HG02763 (cell line): ENCODE data around the gene TM9SF2.

Source experiments
- ATAC-seq: cut with Tn5 transposase; IDR thresholded peaks from one replicate; pipeline ENCODE4 v1.9.1; 2021; ENCODE audit warnings: mild to moderate bottlenecking, moderate library complexity; ENCODE audit not compliant: unreplicated experiment

TM9SF2 gene

DNA sequence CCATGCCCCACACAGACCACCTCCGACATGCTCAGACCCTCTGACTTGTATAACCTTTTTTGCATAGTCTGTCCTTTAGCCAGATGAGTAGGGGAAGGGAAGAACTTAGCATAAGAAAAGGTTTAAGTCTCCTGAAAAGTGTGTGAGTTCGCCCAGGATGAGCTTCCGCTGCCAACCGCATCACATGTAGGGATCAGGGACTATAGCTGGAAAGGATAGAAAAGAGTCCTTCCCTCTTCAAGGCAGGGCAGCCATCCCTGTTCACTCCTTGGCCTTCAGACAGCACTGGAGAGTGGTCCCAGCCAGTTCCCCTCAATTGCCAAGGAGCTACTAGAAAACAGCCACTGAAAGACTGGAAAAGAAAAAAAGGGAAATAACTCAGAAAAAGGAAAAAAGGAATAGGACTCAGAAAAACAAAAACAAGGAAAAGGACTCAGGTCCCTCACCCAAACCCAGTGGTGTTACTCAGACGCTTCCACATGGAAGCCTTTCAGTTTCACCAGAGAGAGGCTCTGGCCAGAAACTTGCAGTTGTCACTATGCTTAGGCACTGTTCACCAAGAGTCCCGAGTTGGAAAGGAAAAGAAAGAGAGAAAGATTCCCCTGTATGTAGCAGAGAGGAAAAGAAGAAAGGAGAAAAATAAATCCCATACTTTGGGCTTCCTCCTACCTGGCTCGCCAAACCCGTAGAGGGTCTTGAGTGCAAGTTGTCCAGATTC is 5.6 kb upstream of the TM9SF2 start:
- no peak for ATAC-seq

GRCh38 chr13:99496184-99497142 is 4.8 kb upstream of the TM9SF2 start:
- peak; percentile 34 for ATAC-seq

DNA sequence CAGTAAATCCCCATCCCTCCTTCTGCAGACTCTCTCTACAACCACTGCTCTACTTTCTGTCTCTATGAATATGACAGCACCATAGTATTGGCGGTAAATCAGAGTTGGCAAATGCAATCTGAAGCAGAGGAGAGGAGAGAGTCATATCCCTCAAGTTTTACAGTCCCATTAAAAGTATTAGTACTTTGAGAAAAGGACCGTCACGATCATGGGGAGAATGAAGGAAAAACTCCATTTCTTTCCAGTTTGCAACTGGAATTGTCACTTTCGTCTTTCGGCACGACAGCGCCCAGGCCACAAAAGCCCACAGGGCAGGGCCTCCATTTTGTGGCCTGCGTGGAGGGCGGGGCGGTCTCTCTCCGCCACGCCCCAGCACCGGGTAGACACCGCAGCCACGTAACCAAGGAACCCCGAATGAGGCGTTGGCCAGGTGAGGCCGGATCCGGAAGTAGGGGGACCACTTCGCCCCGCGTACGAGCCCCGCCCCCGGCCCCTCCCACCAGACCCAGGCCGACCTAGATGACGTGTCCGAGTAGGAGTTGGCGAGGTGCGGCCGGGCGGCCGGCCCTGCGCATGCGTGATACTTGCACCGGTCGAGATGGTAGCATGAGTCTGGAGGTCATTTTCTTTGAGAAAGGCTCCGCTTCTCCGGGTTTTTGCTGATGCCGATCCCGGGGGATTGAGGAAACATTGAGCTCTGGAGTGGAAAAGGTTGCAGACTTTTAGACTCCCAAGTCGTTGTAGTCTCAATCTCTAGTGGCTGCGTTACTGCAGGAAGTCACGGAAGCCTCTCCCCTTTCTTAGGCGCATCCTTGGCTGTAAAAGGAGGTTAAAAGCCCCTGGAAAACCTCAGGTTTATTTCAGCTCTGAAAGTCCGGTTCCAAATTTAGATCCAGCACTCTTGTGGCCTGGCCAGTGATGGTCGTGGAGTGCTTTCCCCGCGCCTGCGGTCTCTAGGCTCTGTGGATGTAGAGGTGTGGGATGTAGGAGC is 2.8 kb upstream of the TM9SF2 start:
- ATAC-seq = peak; percentile 51

- ATAC-seq = no peak
These were observed 461 bp upstream of the TM9SF2 start for GRCh38 chr13:99500839-99501183.

- ATAC-seq = no peak
These were observed 603 bp downstream of the TM9SF2 start for GRCh38 chr13:99501848-99502301.

DNA sequence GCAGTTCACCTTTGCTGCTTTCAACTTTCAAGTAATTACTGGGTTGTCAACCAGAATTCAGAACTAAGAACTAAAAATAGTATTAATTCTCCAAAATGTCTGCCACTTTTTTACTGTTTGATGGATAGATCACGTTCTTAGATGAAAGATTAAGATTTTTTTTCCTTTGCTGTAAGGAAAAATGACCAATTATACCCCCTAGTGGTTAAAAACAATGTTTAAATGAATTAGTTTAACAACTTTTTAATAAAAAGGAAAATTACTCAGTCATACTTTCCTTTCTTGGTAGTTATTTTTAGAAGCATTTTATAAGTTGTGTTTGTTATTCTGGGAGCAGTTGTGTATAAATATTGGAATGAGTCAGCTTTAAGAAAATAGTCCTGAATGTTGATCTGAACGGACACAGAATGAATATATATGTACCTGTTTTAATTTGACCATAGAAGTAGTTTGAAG is 4.6 kb downstream of the TM9SF2 start:
- no peak for ATAC-seq

- peak; percentile 78 for ATAC-seq
These were observed 5.4 kb downstream of the TM9SF2 start for GRCh38 chr13:99506634-99507033.

DNA sequence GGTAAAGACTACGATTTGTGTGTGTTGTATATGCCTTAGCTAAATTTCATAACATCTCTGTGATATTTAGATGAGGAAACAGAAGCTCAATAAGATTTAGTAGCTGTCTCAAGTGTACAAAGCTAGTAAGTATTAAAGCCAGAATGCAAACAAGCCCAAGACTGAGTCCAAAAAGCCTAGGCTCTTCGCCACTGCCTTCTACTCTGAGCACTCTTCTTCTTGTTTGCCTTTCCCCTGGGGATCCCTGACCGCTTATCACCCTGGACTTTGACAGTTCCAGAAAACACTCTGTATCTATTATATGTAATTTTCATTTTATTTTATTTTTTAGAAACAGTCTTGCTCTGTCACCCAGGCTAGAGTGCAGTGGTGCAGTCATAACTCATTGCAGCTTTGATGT is 5.8 kb downstream of the TM9SF2 start:
- ATAC-seq = no peak

GRCh38 chr13:99507551-99507950 is 6.3 kb downstream of the TM9SF2 start:
- ATAC-seq = no peak

DNA sequence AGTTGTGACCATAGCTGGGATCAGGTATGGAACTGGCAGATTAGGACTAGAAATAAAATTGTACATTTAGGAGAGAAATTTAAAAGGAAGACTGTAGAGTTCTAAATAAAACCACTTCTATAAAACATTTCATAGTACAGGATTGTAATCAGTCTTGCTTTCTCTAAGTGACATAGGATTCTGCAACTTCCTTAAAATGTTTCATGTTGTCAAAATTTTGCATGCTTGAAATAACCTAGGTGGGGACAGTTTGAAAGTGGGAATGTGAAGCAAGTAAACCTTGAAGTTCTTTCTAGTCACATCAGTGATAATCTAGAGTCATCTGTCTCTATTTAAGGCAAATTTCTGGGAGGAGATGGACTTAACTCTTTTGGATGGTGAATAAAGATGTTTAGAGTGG is 6.7 kb downstream of the TM9SF2 start:
- no peak for ATAC-seq

DNA sequence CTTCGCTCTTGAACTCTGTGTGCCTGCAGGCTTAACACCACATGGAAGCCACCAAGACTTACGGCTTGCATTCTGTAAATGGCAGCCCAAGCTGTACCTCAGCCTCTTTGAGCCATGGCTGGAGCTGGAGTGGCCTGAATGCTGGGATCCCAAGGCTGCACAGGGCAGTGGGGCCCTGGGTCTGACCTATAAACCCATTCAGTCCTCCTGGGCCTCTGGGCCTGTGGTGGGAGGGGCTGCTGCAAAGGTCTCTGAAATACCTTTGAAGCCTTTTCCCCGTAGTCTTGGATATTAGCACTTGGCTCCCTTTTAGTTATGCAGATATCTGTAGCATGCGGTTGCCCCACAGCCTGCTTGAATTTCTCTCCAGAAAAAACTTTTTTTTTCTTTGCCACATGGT is 8.2 kb downstream of the TM9SF2 start:
- no peak for ATAC-seq

DNA sequence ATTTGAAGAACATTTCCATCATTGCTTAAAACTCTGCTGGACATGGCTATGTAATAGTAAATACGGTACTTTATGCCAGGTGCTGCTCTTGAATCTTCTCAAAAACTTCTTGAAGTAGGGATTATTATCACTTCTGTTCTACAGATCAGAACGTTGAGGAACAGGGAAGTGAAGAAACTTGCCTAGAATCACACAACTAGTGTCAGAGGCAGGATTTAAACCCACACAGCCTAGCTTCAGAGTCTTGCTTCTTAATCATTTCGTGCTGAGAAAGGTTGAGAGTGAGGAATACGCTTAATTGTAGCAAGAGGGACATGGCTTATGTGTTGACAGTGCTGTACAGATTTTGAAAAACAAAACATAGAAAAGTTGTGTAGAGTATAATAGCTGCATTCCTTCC is 13.5 kb downstream of the TM9SF2 start:
- no peak for ATAC-seq

- no peak for ATAC-seq
These were observed 15.1 kb downstream of the TM9SF2 start for GRCh38 chr13:99516153-99516929.

DNA sequence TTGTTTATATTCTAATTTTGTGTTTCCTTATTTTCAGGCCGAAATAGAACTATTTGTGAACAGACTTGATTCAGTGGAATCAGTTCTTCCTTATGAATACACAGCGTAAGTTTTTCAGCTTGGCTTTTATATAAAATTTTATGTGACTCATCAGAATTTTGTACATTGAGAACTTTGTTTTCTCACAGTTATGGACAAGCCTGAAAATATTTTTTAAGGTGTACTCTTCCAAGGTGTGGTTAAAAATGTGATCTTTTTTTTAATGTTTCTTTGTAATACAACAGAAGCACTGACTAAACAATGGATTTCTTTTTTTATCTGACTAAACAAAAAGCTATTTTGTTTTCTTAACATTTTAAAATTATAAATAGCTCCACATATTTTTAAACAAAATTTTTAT is 16.3 kb downstream of the TM9SF2 start:
- no peak for ATAC-seq

GRCh38 chr13:99517984-99518383 is 16.7 kb downstream of the TM9SF2 start:
- ATAC-seq = no peak

- ATAC-seq = no peak
These were observed 21.0 kb downstream of the TM9SF2 start for GRCh38 chr13:99522298-99522697.

DNA sequence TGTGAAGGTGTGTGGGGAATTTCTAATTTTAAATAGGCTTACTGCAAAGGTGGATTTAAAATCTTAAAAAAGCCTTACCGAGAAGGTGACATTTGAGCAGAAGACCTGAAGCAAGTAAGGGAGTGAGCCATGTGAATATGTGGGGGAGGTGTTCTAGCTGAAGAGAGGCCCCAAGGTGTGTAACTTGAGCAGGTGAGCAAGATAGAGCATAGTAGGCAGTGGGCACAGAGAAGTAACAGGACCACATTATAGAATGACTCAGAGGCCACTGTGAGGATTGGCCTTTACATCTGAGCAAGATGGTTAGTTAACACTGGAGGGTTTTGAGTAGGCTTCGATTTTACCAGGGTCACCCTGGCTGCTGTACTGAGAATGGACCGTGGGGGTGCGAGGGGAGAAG is 22.6 kb downstream of the TM9SF2 start:
- ATAC-seq = no peak

- no peak for ATAC-seq
These were observed 24.7 kb downstream of the TM9SF2 start for GRCh38 chr13:99525967-99526366.

- no peak for ATAC-seq
These were observed 25.3 kb downstream of the TM9SF2 start for GRCh38 chr13:99526549-99526948.

DNA sequence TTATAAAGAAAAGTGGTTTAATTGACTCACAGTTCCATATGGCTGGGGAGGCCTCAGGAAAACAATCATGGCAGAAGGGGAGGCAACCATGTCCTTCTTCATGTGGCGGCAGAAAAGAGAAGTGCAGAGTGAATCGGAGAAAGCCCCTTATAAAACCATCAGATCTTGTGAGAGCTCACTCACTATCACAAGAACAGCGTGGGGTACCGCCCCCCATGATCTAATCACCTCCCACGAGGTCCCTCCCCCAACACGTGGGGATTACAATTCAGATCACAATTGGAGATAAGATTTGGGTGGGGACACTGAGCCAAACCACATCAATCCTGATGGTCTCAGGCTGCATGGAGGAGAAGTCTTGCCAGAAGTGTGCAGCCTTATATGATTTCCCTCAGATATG is 26.0 kb downstream of the TM9SF2 start:
- no peak for ATAC-seq
